Trophoblast cell (in vitro differentiated cells and primary cell): ENCODE data around the gene NKAIN1.

ENCODE experiments used
- DNase-seq, 2 donors: peaks; one replicate each; pipeline ENCODE4 v3.0.0-alpha.2; 2016
- H2AFZ ChIP-seq: 2 replicates; pipeline ENCODE4 v1.6.1; 2013; ENCODE audit warnings: low read length, moderate library complexity, mild to moderate bottlenecking; ENCODE audit not compliant: insufficient read depth, poor library complexity
- H2AK5ac ChIP-seq: 2 replicates; pipeline ENCODE4 v1.6.1; 2013; ENCODE audit warnings: mild to moderate bottlenecking, low read length
- H2BK120ac ChIP-seq: 2 replicates; pipeline ENCODE4 v1.6.1; 2013; ENCODE audit warnings: low read length, mild to moderate bottlenecking, moderate library complexity; ENCODE audit not compliant: insufficient read depth, poor library complexity
- H2BK12ac ChIP-seq: 2 replicates; pipeline ENCODE4 v1.6.1; 2013; ENCODE audit warnings: mild to moderate bottlenecking, low read length, moderate library complexity
- H2BK5ac ChIP-seq: 2 replicates; pipeline ENCODE4 v1.6.1; 2013; ENCODE audit warnings: low read length, low read depth, moderate library complexity, mild to moderate bottlenecking; ENCODE audit not compliant: poor library complexity
- H3K14ac ChIP-seq: 2 replicates; pipeline ENCODE4 v1.6.1; 2013; ENCODE audit warnings: mild to moderate bottlenecking, low read length
- H3K18ac ChIP-seq: 2 replicates; pipeline ENCODE4 v1.6.1; 2013; ENCODE audit warnings: mild to moderate bottlenecking, low read length
- H3K23ac ChIP-seq: 2 replicates; pipeline ENCODE4 v1.6.1; 2013; ENCODE audit warnings: low read length
- H3K27ac ChIP-seq: 2 replicates; pipeline ENCODE4 v1.5.1; 2013; ENCODE audit warnings: low read depth, mild to moderate bottlenecking, inconsistent platforms, low read length, moderate library complexity
- H3K27me3 ChIP-seq: 2 replicates; pipeline ENCODE4 v1.6.1; 2013; ENCODE audit warnings: inconsistent platforms, mild to moderate bottlenecking, low read length, moderate library complexity; ENCODE audit not compliant: insufficient read depth
- H3K36me3 ChIP-seq, 2 experiments: 1 replicate in 1 of 2; 2 replicates in 1 of 2; pipeline ENCODE4 v1.6.1; 2013; ENCODE audit warnings: low read length in 2 of 2, mild to moderate bottlenecking in 2 of 2, moderate library complexity in 1 of 2; ENCODE audit not compliant: insufficient read depth in 2 of 2, control insufficient read depth in 1 of 2
- H3K4ac ChIP-seq: 2 replicates; pipeline ENCODE4 v1.6.1; 2013; ENCODE audit warnings: low read depth, mild to moderate bottlenecking, low read length, moderate library complexity
- H3K4me1 ChIP-seq, 2 experiments: 1 replicate in 1 of 2; 2 replicates in 1 of 2; pipeline ENCODE4 v1.6.1; 2013; ENCODE audit warnings: low read length in 2 of 2, mild to moderate bottlenecking in 2 of 2, moderate library complexity in 1 of 2; ENCODE audit not compliant: insufficient read depth in 2 of 2, control insufficient read depth in 1 of 2
- H3K4me2 ChIP-seq: 2 replicates; pipeline ENCODE4 v1.6.1; 2013; ENCODE audit warnings: inconsistent platforms, mild to moderate bottlenecking, low read length, moderate library complexity
- H3K4me3 ChIP-seq: 2 replicates; pipeline ENCODE4 v1.5.1; 2013; ENCODE audit warnings: mild to moderate bottlenecking, low read depth, low read length, inconsistent platforms
- H3K79me1 ChIP-seq: one replicate; pipeline ENCODE4 v1.6.1; 2013; ENCODE audit warnings: low read length
- H3K79me2 ChIP-seq: 2 replicates; pipeline ENCODE4 v1.6.1; 2013; ENCODE audit warnings: low read length, mild to moderate bottlenecking; ENCODE audit not compliant: control insufficient read depth, insufficient read depth, poor library complexity
- H3K9ac ChIP-seq: 2 replicates; pipeline ENCODE4 v1.6.1; 2013; ENCODE audit warnings: mild to moderate bottlenecking, low read length
- H3K9me3 ChIP-seq: 2 replicates; pipeline ENCODE4 v1.6.1; 2013; ENCODE audit warnings: low read depth, mild to moderate bottlenecking, control low read depth, inconsistent platforms, low read length; ENCODE audit not compliant: insufficient read depth
- H4K12ac ChIP-seq: 2 replicates; pipeline ENCODE4 v1.6.1; 2013; ENCODE audit warnings: low read depth, mild to moderate bottlenecking, low read length, moderate library complexity
- H4K8ac ChIP-seq: 2 replicates; pipeline ENCODE4 v1.6.1; 2013; ENCODE audit warnings: low read depth, mild to moderate bottlenecking, low read length, moderate library complexity
- H4K91ac ChIP-seq: one replicate; pipeline ENCODE4 v1.6.1; 2013; ENCODE audit warnings: low read depth, mild to moderate bottlenecking, low read length, moderate library complexity
- WGBS: extraction: QIAGEN DNeasy Blood & Tissue Kit; methylation state at CpG from one replicate; pipeline ENCODE4 v1.1.7; 2013; ENCODE audit warnings: missing lambda C conversion rate; ENCODE audit not compliant: insufficient read length, insufficient coverage; ENCODE audit errors: extremely low coverage; 5-methylcytosine and 5-hydroxymethylcytosine counted together

The NKAIN1 gene

GRCh38 chr1:31244326-31244725 lies 4.6 kb upstream of the NKAIN1 start:
- no CpG with 5 or more reads among the region's 4 CpGs for WGBS
- no peak overlapping the region for H2BK120ac ChIP-seq
- H2AFZ ChIP-seq, result no peak overlapping the region
- peaks cover 9% of the 10 kb centered on the region for H3K27me3 ChIP-seq
- H3K18ac ChIP-seq, result no peak overlapping the region
- DNase-seq, result no peak
- H3K4ac ChIP-seq, result no peak overlapping the region
- H2AK5ac ChIP-seq, result no peak overlapping the region
- no peak overlapping the region for H3K23ac ChIP-seq
- no peaks in the 10 kb centered on the region for H3K36me3 ChIP-seq
- H4K8ac ChIP-seq, result no peak overlapping the region
- H3K14ac ChIP-seq, result no peak overlapping the region
- H3K79me2 ChIP-seq, result no peaks in the 10 kb centered on the region
- H3K9me3 ChIP-seq, result no peaks in the 10 kb centered on the region
- no peaks in the 10 kb centered on the region for H3K79me1 ChIP-seq
- no peak overlapping the region for H4K12ac ChIP-seq
- no peak overlapping the region for H3K9ac ChIP-seq
- no peak overlapping the region for H2BK5ac ChIP-seq
- H2BK12ac ChIP-seq, result no peak overlapping the region
- H3K4me1 ChIP-seq, result peaks cover 3 to 10% of the 10 kb centered on the region in 2 experiments
- H3K4me3 ChIP-seq, result no peak overlapping the region
- H4K91ac ChIP-seq, result no peak overlapping the region
- no peak overlapping the region for H3K4me2 ChIP-seq
- H3K27ac ChIP-seq, result no peak overlapping the region

- Histone ChIP-seq H3K14ac (no peak overlapping the region), H3K79me1 (no peaks in the 10 kb centered on the region), H3K4me2 (no peak overlapping the region), H2BK12ac (no peak overlapping the region), H3K9me3 (no peaks in the 10 kb centered on the region), H4K91ac (no peak overlapping the region), H3K4ac (no peak overlapping the region), H2AFZ (no peak overlapping the region), H2AK5ac (no peak overlapping the region), H3K36me3 (no peaks in the 10 kb centered on the region), H3K27ac (no peak overlapping the region), H3K27me3 (peaks cover 15% of the 10 kb centered on the region), H2BK120ac (no peak overlapping the region), H3K23ac (no peak overlapping the region), H3K79me2 (no peaks in the 10 kb centered on the region), H3K18ac (no peak overlapping the region), H4K12ac (no peak overlapping the region), H3K4me1 (peaks cover 3 to 13% of the 10 kb centered on the region in 2 experiments), H2BK5ac (no peak overlapping the region), H3K9ac (no peak overlapping the region), H3K4me3 (no peak overlapping the region), H4K8ac (no peak overlapping the region)
- no CpG with 5 or more reads among the region's 10 CpGs for WGBS
- DNase-seq, result no peak
These were observed 4.0 kb upstream of the NKAIN1 start for GRCh38 chr1:31243501-31244286.

- H3K4ac ChIP-seq, result no peak overlapping the region
- no peaks in the 10 kb centered on the region for H3K79me1 ChIP-seq
- WGBS, result no CpG with 5 or more reads among the region's 8 CpGs
- H3K9me3 ChIP-seq, result peaks cover 3% of the 10 kb centered on the region
- no peak overlapping the region for H2BK120ac ChIP-seq
- H3K4me1 ChIP-seq, result peaks cover 3 to 13% of the 10 kb centered on the region in 2 experiments
- no peak overlapping the region for H3K9ac ChIP-seq
- H4K12ac ChIP-seq, result no peak overlapping the region
- H3K18ac ChIP-seq, result no peak overlapping the region
- peaks cover 23% of the 10 kb centered on the region for H3K27me3 ChIP-seq
- no peak overlapping the region for H3K23ac ChIP-seq
- H3K4me3 ChIP-seq, result no peak overlapping the region
- H2BK5ac ChIP-seq, result no peak overlapping the region
- DNase-seq, result no peak
- no peak overlapping the region for H3K14ac ChIP-seq
- H3K27ac ChIP-seq, result no peak overlapping the region
- H2AFZ ChIP-seq, result no peak overlapping the region
- no peaks in the 10 kb centered on the region for H3K36me3 ChIP-seq
- H4K8ac ChIP-seq, result no peak overlapping the region
- H3K4me2 ChIP-seq, result no peak overlapping the region
- no peak overlapping the region for H4K91ac ChIP-seq
- no peak overlapping the region for H2AK5ac ChIP-seq
- no peaks in the 10 kb centered on the region for H3K79me2 ChIP-seq
- no peak overlapping the region for H2BK12ac ChIP-seq
These were observed 1.6 kb upstream of the NKAIN1 start for GRCh38 chr1:31241321-31241720.

GRCh38 chr1:31238986-31239613 lies 587 bp downstream of the NKAIN1 start:
- Histone ChIP-seq H3K4me2 (peak overlapping the region; percentile 93), H2BK5ac (no peak overlapping the region), H3K36me3 (no peaks in the 10 kb centered on the region), H3K4me1 (peaks cover 1 to 11% of the 10 kb centered on the region in 2 experiments), H3K27me3 (peaks cover 23% of the 10 kb centered on the region), H2BK120ac (no peak overlapping the region), H4K91ac (no peak overlapping the region), H3K9ac (no peak overlapping the region), H3K4me3 (peak overlapping the region; percentile 72), H3K27ac (no peak overlapping the region), H3K9me3 (peaks cover 3% of the 10 kb centered on the region), H3K79me2 (no peaks in the 10 kb centered on the region), H3K79me1 (no peaks in the 10 kb centered on the region), H4K8ac (peak overlapping the region; percentile 19), H2AFZ (peak overlapping the region; percentile 62), H3K14ac (peak overlapping the region; percentile 30), H4K12ac (no peak overlapping the region), H3K4ac (no peak overlapping the region), H2BK12ac (no peak overlapping the region), H3K18ac (peak overlapping the region; percentile 21), H3K23ac (no peak overlapping the region), H2AK5ac (no peak overlapping the region)
- DNase-seq, result peak in 1 of 2 donors; percentile 7
- no CpG with 5 or more reads among the region's 56 CpGs for WGBS
